Activated CD8-positive, alpha-beta memory T cell treated with anti-CD3 and anti-CD28 coated beads, Interleukin-2, amount 50 U/mL, for 1 hour (primary cell): ENCODE measurements around the gene SLC25A43.
"Not testable (repeated sequence)": the region's sequence is repeated elsewhere in the genome, so short reads cannot be mapped to it uniquely, and the experiment has no call there.

Experiments
- DNase-seq: peaks from one replicate; pipeline ENCODE4 v3.0.0-alpha.2; 2020; ENCODE audit errors: extremely low read depth

The SLC25A43 gene

GRCh38 chrX:119468551-119469312 is 69.6 kb downstream of the SLC25A43 start:
- peak; percentile 43 for DNase-seq

- no peak for DNase-seq
These were observed 70.1 kb downstream of the SLC25A43 start for GRCh38 chrX:119469313-119469635.

- DNase-seq: no peak
These were observed 75.7 kb downstream of the SLC25A43 start for GRCh38 chrX:119474615-119475388.

- no peak for DNase-seq
These were observed 76.4 kb downstream of the SLC25A43 start for GRCh38 chrX:119475389-119476101.

- DNase-seq: no peak
These were observed 78.7 kb downstream of the SLC25A43 start for GRCh38 chrX:119477812-119478232.

- no peak for DNase-seq
These were observed 79.4 kb downstream of the SLC25A43 start for GRCh38 chrX:119478504-119478903.

- no peak for DNase-seq
These were observed 80.7 kb downstream of the SLC25A43 start for GRCh38 chrX:119479845-119480244.

- no peak for DNase-seq
These were observed 82.2 kb downstream of the SLC25A43 start for GRCh38 chrX:119481323-119481801.

GRCh38 chrX:119482041-119482440 is 82.9 kb downstream of the SLC25A43 start:
- no peak for DNase-seq

- DNase-seq: no peak
These were observed 83.6 kb downstream of the SLC25A43 start for GRCh38 chrX:119482481-119483480.

- no peak for DNase-seq
These were observed 87.6 kb downstream of the SLC25A43 start for GRCh38 chrX:119486745-119487144.

- DNase-seq: not testable (repeated sequence)
These were observed 88.6 kb downstream of the SLC25A43 start for GRCh38 chrX:119487766-119488165.

- no peak for DNase-seq
These were observed 89.6 kb downstream of the SLC25A43 start for GRCh38 chrX:119488749-119489148.

GRCh38 chrX:119489212-119490074 is 90.3 kb downstream of the SLC25A43 start:
- DNase-seq: no peak

GRCh38 chrX:119492463-119492862 is 93.3 kb downstream of the SLC25A43 start:
- DNase-seq: no peak

- DNase-seq: not testable (repeated sequence)
These were observed 94.8 kb downstream of the SLC25A43 start for GRCh38 chrX:119493851-119494495.

- DNase-seq: no peak
These were observed 96.9 kb downstream of the SLC25A43 start for GRCh38 chrX:119495734-119496726.

- DNase-seq: no peak
These were observed 98.0 kb downstream of the SLC25A43 start for GRCh38 chrX:119497185-119497584.
